Smooth muscle cell (in vitro differentiated cells): ENCODE results near the gene CAMKV. TPM values are rescaled to one million over a fixed set of nuclear protein-coding genes. Genes with fewer than 3 reads are reported as not detected.
"Not testable (repeated sequence)": the region's sequence is repeated elsewhere in the genome, so short reads cannot be mapped to it uniquely, and the experiment has no call there.

Experiments
- DNase-seq: peaks from one replicate; lab custom pipeline; 2025; ENCODE audit not compliant: unreplicated experiment; lab: John Stamatoyannopoulos, UW
- H2AFZ ChIP-seq: fragments of 200-600 bp; sonication (generic); 2 replicates; pipeline ENCODE4 v1.6.0; 2016; ENCODE audit warnings: antibody characterized with exemption, low read depth, mild to moderate bottlenecking
- H3F3A ChIP-seq: fragments of 200-600 bp; sonication (generic); 2 replicates; pipeline ENCODE4 v1.6.0; 2017; ENCODE audit warnings: antibody characterized with exemption, low read depth
- H3K27ac ChIP-seq: fragments of 200-600 bp; sonication (generic); 2 replicates; pipeline ENCODE4 v1.5.1; 2016; ENCODE audit warnings: low read depth, mild to moderate bottlenecking
- H3K27me3 ChIP-seq: fragments of 200-600 bp; sonication (generic); 2 replicates; pipeline ENCODE4 v1.6.1; 2016; ENCODE audit warnings: low read depth, mild to moderate bottlenecking
- H3K36me3 ChIP-seq: fragments of 200-600 bp; sonication (generic); 2 replicates; pipeline ENCODE4 v1.5.1; 2016; ENCODE audit warnings: low read depth
- H3K4me1 ChIP-seq: fragments of 200-600 bp; sonication (generic); 2 replicates; pipeline ENCODE4 v1.5.1; 2016; ENCODE audit warnings: low read depth
- H3K4me2 ChIP-seq: fragments of 200-600 bp; sonication (generic); 2 replicates; pipeline ENCODE4 v1.6.0; 2016; ENCODE audit warnings: mild to moderate bottlenecking
- H3K4me3 ChIP-seq: fragments of 200-600 bp; sonication (generic); 2 replicates; pipeline ENCODE4 v1.5.1; 2016; ENCODE audit warnings: mild to moderate bottlenecking
- H3K79me2 ChIP-seq: fragments of 200-600 bp; sonication (generic); 2 replicates; pipeline ENCODE4 v1.6.0; 2016; ENCODE audit warnings: low read depth, mild to moderate bottlenecking
- H3K9ac ChIP-seq: fragments of 200-600 bp; sonication (generic); 2 replicates; pipeline ENCODE4 v1.6.0; 2016; ENCODE audit warnings: low read depth
- H3K9me3 ChIP-seq: fragments of 200-600 bp; sonication (generic); replicated peaks from 2 replicates; pipeline ENCODE4 v1.5.1; 2016; ENCODE audit warnings: low read depth
- H4K20me1 ChIP-seq: fragments of 200-600 bp; sonication (generic); 2 replicates; pipeline ENCODE4 v1.6.0; 2016; ENCODE audit warnings: low read depth
- CTCF ChIP-seq: fragments of 200-600 bp; sonication (generic); IDR thresholded peaks from 2 replicates; pipeline ENCODE4 v1.5.1; 2017; ENCODE audit warnings: borderline replicate concordance, mild to moderate bottlenecking, antibody characterized with exemption; ENCODE audit not compliant: insufficient read depth, poor library complexity, severe bottlenecking
- WGBS: methylation state at CpG from one replicate; pipeline ENCODE4 v1.1.7; 2016; ENCODE audit warnings: low lambda C conversion rate; 5-methylcytosine and 5-hydroxymethylcytosine counted together
- polyA plus RNA-seq: library from polyadenylated mRNA; unstranded; fragments of >200 nt; fragmentation: Nextera tagmentation; extraction: Ambion mirVana; gene quantifications from 2 replicates; pipeline ENCODE4 v1.2.1, GENCODE V29; 2016
- total RNA-seq: library from RNA; depleted of rRNA; stranded (reverse); fragments of >200 nt; gene quantifications from 2 replicates; pipeline ENCODE4 v1.2.3, GENCODE V29; 2014

Gene CAMKV
- total and polyA plus RNA-seq, 2 experiments from 2014 or later: not detected

DNA sequence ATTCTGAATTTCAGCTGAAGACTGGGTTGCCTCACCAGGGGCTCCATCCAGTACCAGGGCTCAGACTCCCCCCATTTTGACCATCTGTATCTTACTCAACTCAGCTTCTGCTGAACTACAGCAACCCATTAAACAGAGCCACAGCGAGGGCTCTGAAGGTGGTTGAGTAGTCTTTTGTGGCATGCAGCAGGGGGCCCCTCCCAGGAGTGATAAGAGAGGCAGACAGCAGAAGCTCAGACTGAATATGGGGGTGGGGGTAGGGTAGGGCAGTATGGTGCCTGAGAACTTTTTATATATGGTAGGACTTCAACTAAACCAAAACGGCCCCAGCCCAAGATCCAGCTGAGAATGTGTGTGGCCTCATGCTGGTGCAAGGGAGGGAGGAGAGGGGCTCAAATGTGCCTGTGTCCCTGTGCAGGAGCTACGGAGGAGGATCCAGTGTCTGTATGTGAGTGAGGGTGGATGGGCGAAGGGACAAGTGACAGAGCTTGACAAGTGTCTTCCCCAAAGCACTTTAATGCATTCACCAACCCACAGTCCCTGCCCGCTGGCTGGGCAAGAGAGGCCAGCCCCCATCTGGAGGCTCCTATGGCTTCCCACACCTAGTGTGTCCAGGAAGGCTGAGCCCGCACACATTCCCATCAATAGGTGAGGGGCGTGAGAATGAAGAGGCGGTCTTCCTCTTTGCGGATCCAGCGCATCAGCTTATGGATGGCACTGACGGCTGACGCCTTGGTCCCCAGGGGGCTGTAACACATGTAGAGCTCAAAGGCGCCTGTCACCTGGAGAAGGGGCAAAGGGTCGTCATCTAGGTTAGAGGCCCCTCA, 38.9 kb upstream of the CAMKV start:
- DNase-seq: no peak
- H4K20me1 ChIP-seq: no peaks in the 10 kb centered on the region
- no peaks in the 10 kb centered on the region for H3K36me3 ChIP-seq
- no peak overlapping the region for H3K27ac ChIP-seq
- no peaks in the 10 kb centered on the region for H3K9me3 ChIP-seq
- no peaks in the 10 kb centered on the region for H3K79me2 ChIP-seq
- H3K9ac ChIP-seq: no peak overlapping the region
- H3K4me3 ChIP-seq: no peak overlapping the region
- no peaks in the 10 kb centered on the region for H3K27me3 ChIP-seq
- H3K4me2 ChIP-seq: no peak overlapping the region
- TF ChIP-seq CTCF: no peak
- peaks cover 5% of the 10 kb centered on the region for H3F3A ChIP-seq
- no peak overlapping the region for H2AFZ ChIP-seq
- H3K4me1 ChIP-seq: peaks cover 10% of the 10 kb centered on the region
- 90% methylated on average over 14 of the region's 14 CpGs for WGBS

GRCh38 chr3:49906073-49906743, 36.5 kb upstream of the CAMKV start:
- peaks cover 10% of the 10 kb centered on the region for H3K4me1 ChIP-seq
- H2AFZ ChIP-seq: peak overlapping the region; percentile 91
- no peaks in the 10 kb centered on the region for H3K9me3 ChIP-seq
- H3K36me3 ChIP-seq: no peaks in the 10 kb centered on the region
- 22% methylated on average over 15 of the region's 15 CpGs for WGBS
- H3K9ac ChIP-seq: no peak overlapping the region
- H3K79me2 ChIP-seq: no peaks in the 10 kb centered on the region
- H3K4me2 ChIP-seq: peak overlapping the region; percentile 87
- DNase-seq: no peak
- H3K27ac ChIP-seq: no peak overlapping the region
- peaks cover 5% of the 10 kb centered on the region for H3F3A ChIP-seq
- peak overlapping the region; percentile 43 for H3K4me3 ChIP-seq
- no peaks in the 10 kb centered on the region for H4K20me1 ChIP-seq
- H3K27me3 ChIP-seq: no peaks in the 10 kb centered on the region
- TF ChIP-seq CTCF: peak; percentile 51

GRCh38 chr3:49904448-49904847, 34.7 kb upstream of the CAMKV start:
- not testable (repeated sequence) for H3K36me3 ChIP-seq, H4K20me1 ChIP-seq, H3K4me1 ChIP-seq, DNase-seq, H3K9me3 ChIP-seq, H3K9ac ChIP-seq, H3K27me3 ChIP-seq, H3K27ac ChIP-seq, H3F3A ChIP-seq, H3K4me3 ChIP-seq, H2AFZ ChIP-seq, H3K4me2 ChIP-seq, H3K79me2 ChIP-seq
- WGBS: 99% methylated on average over 12 of the region's 13 CpGs

- H3K4me2 ChIP-seq: peak within 1 kb of the TSS; percentile 84
- peak within 1 kb of the TSS; percentile 36 for H3K4me3 ChIP-seq
Observed at GRCh38 chr3:49903451-49904424, 34.0 kb upstream of the CAMKV start, which contains the start of gene MST1R. Gene MST1R (minus strand): TSS chr3:49903873. CDS start chr3:49903609, 264 bp downstream.

More at GRCh38 chr3:49903451-49904424, 34.0 kb upstream of the CAMKV start, which contains the start of gene MST1R:
- no peaks in the 10 kb centered on the region for H3K27me3 ChIP-seq
- peaks cover 5% of the 10 kb centered on the region for H3F3A ChIP-seq
- peaks cover 10% of the 10 kb centered on the region for H3K4me1 ChIP-seq
- no peaks in the 10 kb centered on the region for H4K20me1 ChIP-seq
- no peaks in the 10 kb centered on the region for H3K79me2 ChIP-seq
- no peak within 1 kb of the TSS for H3K27ac ChIP-seq
- TF ChIP-seq CTCF: no peak
- no peak for DNase-seq
- peak within 1 kb of the TSS; percentile 30 for H2AFZ ChIP-seq
- no peaks in the 10 kb centered on the region for H3K9me3 ChIP-seq
- H3K36me3 ChIP-seq: no peaks in the 10 kb centered on the region
- no peak within 1 kb of the TSS for H3K9ac ChIP-seq
- 37% methylated on average over 50 of the region's 65 CpGs for WGBS
